Liver (tissue), 9 donors: ENCODE data around the gene CLASRP. TPM values are rescaled to one million over a fixed set of nuclear protein-coding genes. Genes with fewer than 3 reads are reported as not detected.

Experiments
- DNase-seq: peaks from one replicate; pipeline ENCODE4 v3.0.0-alpha.2; 2017; ENCODE audit warnings: low spot score
- H3K27ac ChIP-seq, 2 donors: one replicate each; pipeline ENCODE4 v1.7.0; 2013; ENCODE audit warnings: inconsistent platforms in 2 of 2, low read length in 2 of 2, control low read depth in 1 of 2, low read depth in 1 of 2, mild to moderate bottlenecking in 1 of 2
- H3K27me3 ChIP-seq, 4 donors: one replicate each; pipeline versions ENCODE4 v1.6.1 to v1.7.0; 2013; ENCODE audit warnings: low read length in 3 of 4, inconsistent platforms in 1 of 4, mild to moderate bottlenecking in 1 of 4, moderate library complexity in 1 of 4; ENCODE audit not compliant: control insufficient read depth in 4 of 4, insufficient read depth in 4 of 4
- H3K36me3 ChIP-seq, 4 donors: one replicate each; pipeline versions ENCODE4 v1.6.1 to v1.7.0; 2013; ENCODE audit warnings: low read length in 3 of 4, mild to moderate bottlenecking in 3 of 4, low read depth in 1 of 4, moderate library complexity in 1 of 4; ENCODE audit not compliant: control insufficient read depth in 4 of 4, insufficient read depth in 3 of 4
- H3K4me1 ChIP-seq, 4 donors: one replicate each; pipeline versions ENCODE4 v1.6.1 to v1.7.0; 2013; ENCODE audit warnings: low read length in 3 of 4, mild to moderate bottlenecking in 3 of 4, moderate library complexity in 1 of 4; ENCODE audit not compliant: control insufficient read depth in 4 of 4, insufficient read depth in 4 of 4
- H3K4me3 ChIP-seq, 3 donors: one replicate each; pipeline versions ENCODE4 v1.6.1 to v1.7.0; 2013; ENCODE audit warnings: low read length in 3 of 3, control low read depth in 1 of 3, low read depth in 1 of 3, mild to moderate bottlenecking in 1 of 3
- H3K9ac ChIP-seq, 2 donors: one replicate each; pipeline ENCODE4 v1.7.0; 2013; ENCODE audit warnings: low read length in 2 of 2, mild to moderate bottlenecking in 2 of 2, moderate library complexity in 2 of 2, control low read depth in 1 of 2, low read depth in 1 of 2
- H3K9me3 ChIP-seq, 4 donors: one replicate each; pipeline versions ENCODE4 v1.6.1 to v1.7.0; 2013; ENCODE audit warnings: low read length in 3 of 4; ENCODE audit not compliant: control insufficient read depth in 4 of 4
- CTCF ChIP-seq: fragments of 150-350 bp; IDR thresholded peaks from 2 replicates; pipeline ENCODE4 v1.5.1; 2017; ENCODE audit warnings: improper control_type of control experiment, low read depth, low read length; ENCODE audit not compliant: missing input control
- EGR1 ChIP-seq, 2 donors: IDR thresholded peaks; 2 replicates each; pipeline ENCODE4 v1.6.1; 2016 to 2018; ENCODE audit warnings: antibody characterized with exemption in 2 of 2, low read depth in 2 of 2
- FOXA1 ChIP-seq: IDR thresholded peaks from 2 replicates; pipeline ENCODE4 v1.6.1; 2016; ENCODE audit warnings: antibody characterized with exemption
- FOXA2 ChIP-seq: IDR thresholded peaks from 2 replicates; pipeline ENCODE4 v1.6.1; 2016; ENCODE audit warnings: antibody characterized with exemption
- GABPA ChIP-seq, 2 donors: IDR thresholded peaks in 1 of 2; conservative IDR thresholded peaks in 1 of 2; 2 replicates each; pipeline ENCODE4 v1.6.1; 2016; ENCODE audit warnings: antibody characterized with exemption in 2 of 2, mild to moderate bottlenecking in 1 of 2, moderate library complexity in 1 of 2
- HNF4A ChIP-seq, 2 donors: conservative IDR thresholded peaks; 2 replicates each; pipeline ENCODE4 v1.6.1; 2016; ENCODE audit warnings: antibody characterized with exemption in 2 of 2, mild to moderate bottlenecking in 2 of 2
- HNF4G ChIP-seq: IDR thresholded peaks from 2 replicates; pipeline ENCODE4 v1.6.1; 2016; ENCODE audit warnings: antibody characterized with exemption
- JUND ChIP-seq, 2 donors: IDR thresholded peaks; 2 replicates each; pipeline ENCODE4 v1.6.1; 2016; ENCODE audit warnings: antibody characterized with exemption in 2 of 2
- MAX ChIP-seq: IDR thresholded peaks from 2 replicates; pipeline ENCODE4 v1.6.1; 2016; ENCODE audit warnings: antibody characterized with exemption
- NR2F2 ChIP-seq: IDR thresholded peaks from 2 replicates; pipeline ENCODE4 v1.6.1; 2016; ENCODE audit warnings: antibody characterized with exemption
- RAD21 ChIP-seq, 2 donors: IDR thresholded peaks; 2 replicates each; pipeline ENCODE4 v1.6.1; 2016; ENCODE audit warnings: antibody characterized with exemption in 2 of 2, mild to moderate bottlenecking in 2 of 2
- REST ChIP-seq: IDR thresholded peaks from 2 replicates; pipeline ENCODE4 v1.6.1; 2016; ENCODE audit warnings: antibody characterized with exemption, mild to moderate bottlenecking
- RXRA ChIP-seq, 2 donors: IDR thresholded peaks; 2 replicates each; pipeline ENCODE4 v1.6.1; 2017 to 2018; ENCODE audit warnings: antibody characterized with exemption in 2 of 2, mild to moderate bottlenecking in 1 of 2
- SP1 ChIP-seq: IDR thresholded peaks from 2 replicates; pipeline ENCODE4 v1.6.1; 2018; ENCODE audit warnings: antibody characterized with exemption, mild to moderate bottlenecking
- TAF1 ChIP-seq: conservative IDR thresholded peaks from 2 replicates; pipeline ENCODE4 v1.6.1; 2016; ENCODE audit warnings: antibody characterized with exemption, mild to moderate bottlenecking
- YY1 ChIP-seq: IDR thresholded peaks from 2 replicates; pipeline ENCODE4 v1.6.1; 2016; ENCODE audit warnings: antibody characterized with exemption, mild to moderate bottlenecking
- ZBTB33 ChIP-seq: IDR thresholded peaks from 2 replicates; pipeline ENCODE4 v1.6.1; 2016; ENCODE audit warnings: antibody characterized with exemption
- WGBS: extraction: QIAGEN DNeasy Blood & Tissue Kit; methylation state at CpG from one replicate; pipeline ENCODE4 v1.1.7; 2013; 5-methylcytosine and 5-hydroxymethylcytosine counted together
- polyA plus RNA-seq, 2 donors: library from polyadenylated mRNA; stranded (reverse) in 1 of 2; unstranded in 1 of 2; fragments of 200-250 nt in 1 of 2; fragments of >200 nt in 1 of 2; fragmentation: Nextera tagmentation in 1 of 2; extraction: Ambion mirVana in 1 of 2; gene quantifications; one replicate each; pipeline versions ENCODE4 v1.2.1 to v1.2.3, GENCODE V29; 2013 to 2015
- total RNA-seq, 2 donors: library from RNA; depleted of rRNA; stranded (reverse); fragments of >200 nt; gene quantifications; one replicate each; pipeline ENCODE4 v1.2.3, GENCODE V29; 2014
- donor health status: healthy.
- donor health status: healthy.
- donor health status: healthy.
- donor health status: healthy.
- donor health status: healthy.

The CLASRP gene
- total and polyA plus RNA-seq, 4 donors, result 9.0 to 44.3 (median 12.8) TPM

GRCh38 chr19:45078390-45079062, 39.7 kb downstream of the CLASRP start:
- Histone ChIP-seq H3K9ac (peak overlapping the region in 1 of 2 donors; percentile 68), H3K27me3 (no peaks in the 10 kb centered on the region), H3K36me3 (peaks cover 0 to 8% (median 6%) of the 10 kb centered on the region in 4 donors), H3K4me3 (peak overlapping the region; percentile 78 to 94 (median 87)), H3K27ac (no peak overlapping the region), H3K4me1 (peaks cover 6 to 28% (median 19%) of the 10 kb centered on the region in 4 donors), H3K9me3 (no peaks in the 10 kb centered on the region)
- 54% methylated on average over 10 of the region's 10 CpGs for WGBS
- DNase-seq, result no peak
- TF ChIP-seq SP1 (no peak), REST (no peak)

GRCh38 chr19:45079063-45079910, 40.4 kb downstream of the CLASRP start, which contains the start of gene GEMIN7:
Gene GEMIN7 (plus strand): TSS chr19:45079260. CDS start chr19:45090115, 10,855 bp downstream.
- Histone ChIP-seq H3K9ac (peak within 1 kb of the TSS; percentile 81 to 85), H3K4me3 (peak within 1 kb of the TSS; percentile 78 to 94 (median 87)), H3K36me3 (peaks cover 0 to 8% (median 6%) of the 10 kb centered on the region in 4 donors), H3K27me3 (no peaks in the 10 kb centered on the region), H3K4me1 (peaks cover 6 to 28% (median 19%) of the 10 kb centered on the region in 4 donors), H3K9me3 (no peaks in the 10 kb centered on the region), H3K27ac (peak within 1 kb of the TSS; percentile 52 to 74)
- DNase-seq, result peak; percentile 84
- WGBS, result under 1% methylated on average over 61 of the region's 61 CpGs
- no peak for TF ChIP-seq EGR1 (IDR thresholded peaks at IDR 0.05; ENCODE audit: low read depth in 2 of 2)
- no peak for TF ChIP-seq HNF4A (conservative IDR thresholded peaks at IDR 0.05)
- TF ChIP-seq FOXA1, result no peak
- TF ChIP-seq YY1, result no peak
- no peak for TF ChIP-seq JUND (IDR thresholded peaks at IDR 0.05)
- TF ChIP-seq SP1, result no peak
- TF ChIP-seq HNF4G, result no peak
- TF ChIP-seq FOXA2, result no peak
- peak in 1 of 2 donors; percentile 5 for TF ChIP-seq RAD21 (IDR thresholded peaks at IDR 0.05)
- TF ChIP-seq GABPA (IDR thresholded peaks at IDR 0.05 in 1 of 2, conservative IDR thresholded peaks at IDR 0.05 in 1 of 2), result peak; percentile 74 to 90
- TF ChIP-seq REST, result peak; percentile 15
- no peak for TF ChIP-seq NR2F2
- TF ChIP-seq MAX, result no peak
- no peak for TF ChIP-seq ZBTB33
- no peak for TF ChIP-seq RXRA (IDR thresholded peaks at IDR 0.05)
- TF ChIP-seq CTCF, result no peak
- TF ChIP-seq TAF1, result no peak
